WERI-Rb-1 (cell line): ENCODE measurements around the gene PPIL1.
A peak's percentile ranks its signal among the peaks of the same experiment; 100 is the strongest.

Experiments
- DNase-seq: peaks from one replicate; pipeline ENCODE4 v3.0.0-alpha.2; 2020
- H3K27ac ChIP-seq: fragments of 250-450 bp; sonication (Bioruptor Pico); 2 replicates; pipeline ENCODE4 v1.5.1; 2020; ENCODE audit warnings: mild to moderate bottlenecking, moderate library complexity
- H3K27me3 ChIP-seq: fragments of 250-450 bp; sonication (Bioruptor Pico); 2 replicates; pipeline ENCODE4 v1.5.1; 2021; ENCODE audit warnings: mild to moderate bottlenecking, low read depth, moderate library complexity; ENCODE audit not compliant: insufficient read depth, severe bottlenecking
- H3K36me3 ChIP-seq: fragments of 250-450 bp; sonication (Bioruptor Pico); 2 replicates; pipeline ENCODE4 v1.5.1; 2020; ENCODE audit warnings: mild to moderate bottlenecking, moderate library complexity
- H3K4me3 ChIP-seq: 2 replicates; pipeline ENCODE4 v1.5.1; 2011; ENCODE audit warnings: low read depth, mild to moderate bottlenecking, control low read depth, low read length
- H3K9me3 ChIP-seq: fragments of 250-450 bp; sonication (Bioruptor Pico); 2 replicates; pipeline ENCODE4 v1.5.1; 2021; ENCODE audit warnings: mild to moderate bottlenecking, moderate library complexity; ENCODE audit not compliant: severe bottlenecking
- CTCF ChIP-seq: IDR thresholded peaks from 2 replicates; pipeline ENCODE4 v1.5.1; 2011; ENCODE audit warnings: low read depth, mild to moderate bottlenecking, control low read depth, inconsistent platforms, low read length

The PPIL1 gene

GRCh38 chr6:36845233-36845632 lies 29.4 kb downstream of the PPIL1 start:
- DNase-seq = no peak
- Histone ChIP-seq H3K9me3 (peaks cover 2% of the 10 kb centered on the region), H3K27ac (no peak overlapping the region), H3K27me3 (no peaks in the 10 kb centered on the region), H3K36me3 (no peaks in the 10 kb centered on the region), H3K4me3 (no peak overlapping the region)
- TF ChIP-seq CTCF = no peak

- peaks cover 2% of the 10 kb centered on the region for H3K9me3 ChIP-seq
- H3K27ac ChIP-seq = no peak overlapping the region
- no peak for TF ChIP-seq CTCF
- DNase-seq = no peak
- H3K4me3 ChIP-seq = no peak overlapping the region
- no peaks in the 10 kb centered on the region for H3K27me3 ChIP-seq
- H3K36me3 ChIP-seq = no peaks in the 10 kb centered on the region
These were observed 30.1 kb downstream of the PPIL1 start for GRCh38 chr6:36844232-36845170.

GRCh38 chr6:36843170-36843569 lies 31.4 kb downstream of the PPIL1 start:
- TF ChIP-seq CTCF = no peak
- no peaks in the 10 kb centered on the region for H3K36me3 ChIP-seq
- no peak overlapping the region for H3K4me3 ChIP-seq
- peaks cover 2% of the 10 kb centered on the region for H3K9me3 ChIP-seq
- peaks cover 5% of the 10 kb centered on the region for H3K27me3 ChIP-seq
- no peak overlapping the region for H3K27ac ChIP-seq
- no peak for DNase-seq

- DNase-seq = no peak
- Histone ChIP-seq H3K9me3 (peaks cover under 1% of the 10 kb centered on the region), H3K36me3 (no peaks in the 10 kb centered on the region), H3K27me3 (peaks cover 5% of the 10 kb centered on the region), H3K4me3 (no peak overlapping the region), H3K27ac (no peak overlapping the region)
- TF ChIP-seq CTCF = no peak
These were observed 32.8 kb downstream of the PPIL1 start for GRCh38 chr6:36841756-36842155.

- H3K36me3 ChIP-seq = no peaks in the 10 kb centered on the region
- H3K27ac ChIP-seq = no peak overlapping the region
- no peak for TF ChIP-seq CTCF
- peak overlapping the region; percentile 50; the same call in 1 of the 2 replicates for H3K4me3 ChIP-seq
- DNase-seq = no peak
- H3K27me3 ChIP-seq = peaks cover 5% of the 10 kb centered on the region
- H3K9me3 ChIP-seq = no peaks in the 10 kb centered on the region
These were observed 33.9 kb downstream of the PPIL1 start for GRCh38 chr6:36840432-36841403.
